ENCODE data around the gene USP9X. TPM values are rescaled to one million over a fixed set of nuclear protein-coding genes. Genes with fewer than 3 reads are reported as not detected.
"Not testable (repeated sequence)": the region's sequence is repeated elsewhere in the genome, so short reads cannot be mapped to it uniquely, and the experiment has no call there.

USP9X gene
- total RNA-seq, 4 donors from 2014 or later: 90.3 to 120 (median 110) TPM

- ATAC-seq: no peak
- no peak for DNase-seq
- intact Hi-C loops (cut with DNase I; ENCODE audit: low total_unique reads): no loop called here
Observed at GRCh38 chrX:41100819-41101218, 15.6 kb downstream of the USP9X start.

GRCh38 chrX:41105005-41105404 lies 19.8 kb downstream of the USP9X start:
- in situ Hi-C loops (cut with MboI; ENCODE audit: low sequenced_read_pairs in 4 of 4) (loop anchor here in 1 of 4 donors (25.0 kb wide), 1 partner anchor 443 kb away; no protein-coding TSS in a partner anchor), intact Hi-C loops (cut with DNase I; ENCODE audit: low total_unique reads) (no loop called here)
- Histone ChIP-seq H3K4me3 (no peak overlapping the region), H3K9me3 (no peaks in the 10 kb centered on the region), H3K36me3 (no peaks in the 10 kb centered on the region), H3K27me3 (no peaks in the 10 kb centered on the region), H3K4me1 (peaks cover 33 to 49% of the 10 kb centered on the region in 2 donors), H3K27ac (no peak overlapping the region)
- TF ChIP-seq POLR2A (IDR thresholded peaks at IDR 0.05): no peak
- TF ChIP-seq CTCF (IDR thresholded peaks at IDR 0.05 in 4 of 5, conservative IDR thresholded peaks at IDR 0.05 in 1 of 5): no peak
- DNase-seq (no peak), ATAC-seq (no peak)

More at GRCh38 chrX:41100819-41101218, 15.6 kb downstream of the USP9X start:
- no peaks in the 10 kb centered on the region for H3K9me3 ChIP-seq
- H3K27me3 ChIP-seq: no peaks in the 10 kb centered on the region
- TF ChIP-seq CTCF (IDR thresholded peaks at IDR 0.05 in 4 of 5, conservative IDR thresholded peaks at IDR 0.05 in 1 of 5) (no peak), POLR2A (IDR thresholded peaks at IDR 0.05) (no peak)
- no peaks in the 10 kb centered on the region for H3K36me3 ChIP-seq
- H3K4me3 ChIP-seq: no peak overlapping the region
- no peak overlapping the region for H3K27ac ChIP-seq
- peaks cover 17 to 41% of the 10 kb centered on the region in 2 donors for H3K4me1 ChIP-seq
- in situ Hi-C loops (cut with MboI; ENCODE audit: low sequenced_read_pairs in 4 of 4): loop anchor here in 1 of 4 donors (25.0 kb wide), 1 partner anchor 439 kb away; no protein-coding TSS in a partner anchor

GRCh38 chrX:41106257-41106656 lies 21.0 kb downstream of the USP9X start:
- H3K27ac ChIP-seq: peak overlapping the region in 3 of 4 donors; percentile 66 to 73 (median 70)
- peaks cover 40 to 60% of the 10 kb centered on the region in 2 donors for H3K4me1 ChIP-seq
- ATAC-seq; intact Hi-C loops (cut with DNase I; ENCODE audit: low total_unique reads); H3K4me3 ChIP-seq; H3K27me3 ChIP-seq; H3K9me3 ChIP-seq; DNase-seq; H3K36me3 ChIP-seq: not testable (repeated sequence)
- in situ Hi-C loops (cut with MboI; ENCODE audit: low sequenced_read_pairs in 4 of 4): loop anchor here in 1 of 4 donors (25.0 kb wide), 1 partner anchor 444 kb away; no protein-coding TSS in a partner anchor

GRCh38 chrX:41108007-41108406 lies 22.8 kb downstream of the USP9X start:
- H3K27ac ChIP-seq: peak overlapping the region; percentile 62 to 73 (median 68)
- H3K36me3 ChIP-seq: no peaks in the 10 kb centered on the region
- DNase-seq (no peak), ATAC-seq (peak; percentile 57 to 68)
- no peak overlapping the region for H3K4me3 ChIP-seq
- TF ChIP-seq CTCF (IDR thresholded peaks at IDR 0.05 in 4 of 5, conservative IDR thresholded peaks at IDR 0.05 in 1 of 5) (no peak), POLR2A (IDR thresholded peaks at IDR 0.05) (no peak)
- H3K27me3 ChIP-seq: no peaks in the 10 kb centered on the region
- intact Hi-C loops (cut with DNase I; ENCODE audit: low total_unique reads) (no loop called here), in situ Hi-C loops (cut with MboI; ENCODE audit: low sequenced_read_pairs in 4 of 4) (loop anchor here in 1 of 4 donors (25.0 kb wide), 1 partner anchor 446 kb away; no protein-coding TSS in a partner anchor)
- peaks cover 57 to 70% of the 10 kb centered on the region in 2 donors for H3K4me1 ChIP-seq
- no peaks in the 10 kb centered on the region for H3K9me3 ChIP-seq

GRCh38 chrX:41108463-41109205 lies 23.4 kb downstream of the USP9X start:
- H3K27ac ChIP-seq: peak overlapping the region; percentile 62 to 73 (median 68)
- in situ Hi-C loops (cut with MboI; ENCODE audit: low sequenced_read_pairs in 4 of 4): loop anchor here in 1 of 4 donors (25.0 kb wide), 1 partner anchor 446 kb away; no protein-coding TSS in a partner anchor

More at GRCh38 chrX:41108463-41109205, 23.4 kb downstream of the USP9X start:
- no peak for DNase-seq
- H3K4me3 ChIP-seq: no peak overlapping the region
- no peaks in the 10 kb centered on the region for H3K36me3 ChIP-seq
- H3K9me3 ChIP-seq: no peaks in the 10 kb centered on the region
- ATAC-seq: peak; percentile 19 to 24
- TF ChIP-seq POLR2A (IDR thresholded peaks at IDR 0.05): no peak
- no peak for TF ChIP-seq CTCF (IDR thresholded peaks at IDR 0.05 in 4 of 5, conservative IDR thresholded peaks at IDR 0.05 in 1 of 5)
- intact Hi-C loops (cut with DNase I; ENCODE audit: low total_unique reads): no loop called here
- peaks cover 63 to 64% of the 10 kb centered on the region in 2 donors for H3K4me1 ChIP-seq
- no peaks in the 10 kb centered on the region for H3K27me3 ChIP-seq

Data from gastrocnemius medialis (tissue), 4 donors.